OCI-LY7 (cell line): ENCODE results near the gene SLC9A7.

Source experiments
- EZH2phosphoT487 ChIP-seq: fragments of 200-600 bp; sonication (generic); IDR thresholded peaks from 2 replicates; pipeline ENCODE4 v1.6.1; 2018; ENCODE audit warnings: low read depth, borderline replicate concordance, mild to moderate bottlenecking, mixed run types, antibody characterized with exemption, low read length, moderate library complexity, mixed read lengths
- TF ChIP-seq, protein P1 (sequence below): fragments of 200-600 bp; sonication (generic); conservative IDR thresholded peaks from 2 replicates; pipeline ENCODE4 v1.5.1; 2014; ENCODE audit warnings: mild to moderate bottlenecking, antibody characterized with exemption, low read length, moderate library complexity, mixed read lengths

GRCh38 chrX:46559062-46559461 lies 199.9 kb downstream of the SLC9A7 start:
- TF ChIP-seq, protein P1, sequence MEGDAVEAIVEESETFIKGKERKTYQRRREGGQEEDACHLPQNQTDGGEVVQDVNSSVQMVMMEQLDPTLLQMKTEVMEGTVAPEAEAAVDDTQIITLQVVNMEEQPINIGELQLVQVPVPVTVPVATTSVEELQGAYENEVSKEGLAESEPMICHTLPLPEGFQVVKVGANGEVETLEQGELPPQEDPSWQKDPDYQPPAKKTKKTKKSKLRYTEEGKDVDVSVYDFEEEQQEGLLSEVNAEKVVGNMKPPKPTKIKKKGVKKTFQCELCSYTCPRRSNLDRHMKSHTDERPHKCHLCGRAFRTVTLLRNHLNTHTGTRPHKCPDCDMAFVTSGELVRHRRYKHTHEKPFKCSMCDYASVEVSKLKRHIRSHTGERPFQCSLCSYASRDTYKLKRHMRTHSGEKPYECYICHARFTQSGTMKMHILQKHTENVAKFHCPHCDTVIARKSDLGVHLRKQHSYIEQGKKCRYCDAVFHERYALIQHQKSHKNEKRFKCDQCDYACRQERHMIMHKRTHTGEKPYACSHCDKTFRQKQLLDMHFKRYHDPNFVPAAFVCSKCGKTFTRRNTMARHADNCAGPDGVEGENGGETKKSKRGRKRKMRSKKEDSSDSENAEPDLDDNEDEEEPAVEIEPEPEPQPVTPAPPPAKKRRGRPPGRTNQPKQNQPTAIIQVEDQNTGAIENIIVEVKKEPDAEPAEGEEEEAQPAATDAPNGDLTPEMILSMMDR = no peak
- no peak for TF ChIP-seq EZH2phosphoT487
